CD4-positive, alpha-beta T cell (primary cell): ENCODE data around the gene CLEC5A. TPM values are rescaled to one million over a fixed set of nuclear protein-coding genes. Genes with fewer than 3 reads are reported as not detected.
"Not testable (repeated sequence)": the region's sequence is repeated elsewhere in the genome, so short reads cannot be mapped to it uniquely, and the experiment has no call there.

Experiments used
- ATAC-seq: fragments of 200-7000 bp; cut with Tn5 transposase; one replicate; pipeline ENCODE4 v1.10.0; 2022; ENCODE audit warnings: mild to moderate bottlenecking; ENCODE audit not compliant: poor library complexity
- CTCF ChIA-PET: fragments of 350-600 bp; sonication (Branson Sonifier 250); formaldehyde crosslinking; loops from one replicate; lab custom pipeline; 2021; ENCODE audit warnings: antibody characterized with exemption, inconsistent platforms; lab: Charles Lee
- POLR2A ChIA-PET: fragments of 350-600 bp; sonication (Branson Sonifier 250); formaldehyde crosslinking; loops from one replicate; lab custom pipeline; 2021; ENCODE audit warnings: antibody characterized with exemption, inconsistent platforms; lab: Charles Lee
- DNase-seq, 14 experiments: peaks; one replicate each; pipeline ENCODE4 v3.0.0-alpha.2; 2013 to 2020; ENCODE audit warnings: mixed read lengths in 2 of 14
- H3K27ac ChIP-seq, 2 donors: one replicate each; pipeline versions ENCODE4 v1.5.1 to v1.7.0; 2013; ENCODE audit warnings: low read length in 2 of 2, low read depth in 1 of 2, mild to moderate bottlenecking in 1 of 2
- H3K27me3 ChIP-seq, 2 experiments: 1 replicate in 1 of 2; 2 replicates in 1 of 2; pipeline versions ENCODE4 v1.6.1 to v1.7.0; 2013; ENCODE audit warnings: low read length in 2 of 2, control low read depth in 1 of 2, mild to moderate bottlenecking in 1 of 2, moderate library complexity in 1 of 2; ENCODE audit not compliant: insufficient read depth in 2 of 2, control insufficient read depth in 1 of 2
- H3K36me3 ChIP-seq: one replicate; pipeline ENCODE4 v1.6.1; 2013; ENCODE audit warnings: low read length, control low read depth; ENCODE audit not compliant: insufficient read depth
- H3K4me1 ChIP-seq: one replicate; pipeline ENCODE4 v1.6.1; 2013; ENCODE audit warnings: low read length, control low read depth; ENCODE audit not compliant: insufficient read depth
- H3K4me3 ChIP-seq: one replicate; pipeline ENCODE4 v1.5.1; 2013; ENCODE audit warnings: mild to moderate bottlenecking, low read length, moderate library complexity
- H3K9me3 ChIP-seq, 2 experiments: 1 replicate in 1 of 2; 2 replicates in 1 of 2; pipeline versions ENCODE4 v1.6.1 to v1.7.0; 2013; ENCODE audit warnings: low read length in 2 of 2, mild to moderate bottlenecking in 2 of 2, control low read depth in 1 of 2, moderate library complexity in 1 of 2; ENCODE audit not compliant: control insufficient read depth in 1 of 2, insufficient read depth in 1 of 2
- H3K27ac Mint-ChIP-seq: one replicate; pipeline ENCODE4 v1.8.0; 2020; ENCODE audit warnings: mixed read lengths
- H3K27me3 Mint-ChIP-seq: one replicate; pipeline ENCODE4 v1.8.0; 2021; ENCODE audit warnings: mixed read lengths
- H3K36me3 Mint-ChIP-seq: one replicate; pipeline ENCODE4 v1.8.0; 2021; ENCODE audit warnings: low read depth, mixed read lengths
- H3K4me1 Mint-ChIP-seq: one replicate; pipeline ENCODE4 v1.8.0; 2021; ENCODE audit warnings: low read depth, mixed read lengths
- H3K4me3 Mint-ChIP-seq: one replicate; pipeline ENCODE4 v1.8.0; 2020; ENCODE audit warnings: mild to moderate bottlenecking, mixed read lengths
- H3K9me3 Mint-ChIP-seq: one replicate; pipeline ENCODE4 v1.8.0; 2020; ENCODE audit warnings: mixed read lengths
- intact Hi-C, 2 experiments: fragments of 100-400 bp; cut with DNase I in 1 of 2; cut with micrococcal nuclease in 1 of 2; formaldehyde crosslinking; loops; one replicate each; pipeline versions ENCODE4 v1.15.1 to v1.9.0; 2023 to 2025; cut with DNase I, micrococcal nuclease
- total RNA-seq, 174 experiments: library from RNA in 2 of 174; stranded (reverse) in 2 of 174; gene quantifications; one replicate each; pipeline ENCODE4 v1.2.3 and lab custom pipeline; 2021 to 2026
- TF ChIP-seq, protein P1 (sequence below): fragments of 200-600 bp; IDR thresholded peaks from one replicate; pipeline ENCODE4 v1.8.0; 2022; ENCODE audit warnings: antibody characterized with exemption, mild to moderate bottlenecking

CLEC5A gene
- total RNA-seq, 2 experiments from 2014 or later: not detected

DNA sequence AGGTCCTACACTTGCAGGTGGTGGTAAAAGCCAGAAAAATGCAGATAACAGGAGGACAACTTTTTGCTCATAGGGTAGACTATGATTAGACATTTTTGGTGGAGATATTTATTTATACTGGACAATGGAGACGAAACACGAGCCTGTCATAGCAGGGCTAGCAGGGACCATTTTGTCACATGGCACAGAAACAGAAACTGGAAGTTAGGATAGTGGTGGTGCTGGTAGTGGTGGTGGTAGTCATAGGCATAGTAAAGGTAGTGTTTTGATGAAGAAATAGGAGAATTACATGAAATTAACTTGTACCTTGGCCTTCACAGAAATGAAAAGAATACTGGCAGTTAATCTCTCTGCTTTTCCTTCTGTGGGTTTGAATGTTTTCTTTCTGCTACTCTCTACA is 40.1 kb upstream of the CLEC5A start:
- TF ChIP-seq, protein P1, sequence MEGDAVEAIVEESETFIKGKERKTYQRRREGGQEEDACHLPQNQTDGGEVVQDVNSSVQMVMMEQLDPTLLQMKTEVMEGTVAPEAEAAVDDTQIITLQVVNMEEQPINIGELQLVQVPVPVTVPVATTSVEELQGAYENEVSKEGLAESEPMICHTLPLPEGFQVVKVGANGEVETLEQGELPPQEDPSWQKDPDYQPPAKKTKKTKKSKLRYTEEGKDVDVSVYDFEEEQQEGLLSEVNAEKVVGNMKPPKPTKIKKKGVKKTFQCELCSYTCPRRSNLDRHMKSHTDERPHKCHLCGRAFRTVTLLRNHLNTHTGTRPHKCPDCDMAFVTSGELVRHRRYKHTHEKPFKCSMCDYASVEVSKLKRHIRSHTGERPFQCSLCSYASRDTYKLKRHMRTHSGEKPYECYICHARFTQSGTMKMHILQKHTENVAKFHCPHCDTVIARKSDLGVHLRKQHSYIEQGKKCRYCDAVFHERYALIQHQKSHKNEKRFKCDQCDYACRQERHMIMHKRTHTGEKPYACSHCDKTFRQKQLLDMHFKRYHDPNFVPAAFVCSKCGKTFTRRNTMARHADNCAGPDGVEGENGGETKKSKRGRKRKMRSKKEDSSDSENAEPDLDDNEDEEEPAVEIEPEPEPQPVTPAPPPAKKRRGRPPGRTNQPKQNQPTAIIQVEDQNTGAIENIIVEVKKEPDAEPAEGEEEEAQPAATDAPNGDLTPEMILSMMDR: no peak
- Mint-ChIP-seq H3K27ac (no peak overlapping the region), H3K36me3 (no peaks in the 10 kb centered on the region), H3K4me3 (no peak overlapping the region), H3K27me3 (peaks cover 15% of the 10 kb centered on the region), H3K9me3 (no peaks in the 10 kb centered on the region), H3K4me1 (no peaks in the 10 kb centered on the region)
- Histone ChIP-seq H3K4me3 (no peak overlapping the region), H3K27ac (no peak overlapping the region), H3K9me3 (no peaks in the 10 kb centered on the region), H3K4me1 (no peaks in the 10 kb centered on the region), H3K36me3 (no peaks in the 10 kb centered on the region), H3K27me3 (no peaks in the 10 kb centered on the region)
- intact Hi-C loops: no loop called here
- ChIA-PET CTCF (interaction anchor here (1.2 kb wide), 1 partner anchor 18 kb away, joined by 3 read pairs; no protein-coding TSS in a partner anchor), POLR2A (no interaction called here)
- DNase-seq (no peak), ATAC-seq (no peak)

DNA sequence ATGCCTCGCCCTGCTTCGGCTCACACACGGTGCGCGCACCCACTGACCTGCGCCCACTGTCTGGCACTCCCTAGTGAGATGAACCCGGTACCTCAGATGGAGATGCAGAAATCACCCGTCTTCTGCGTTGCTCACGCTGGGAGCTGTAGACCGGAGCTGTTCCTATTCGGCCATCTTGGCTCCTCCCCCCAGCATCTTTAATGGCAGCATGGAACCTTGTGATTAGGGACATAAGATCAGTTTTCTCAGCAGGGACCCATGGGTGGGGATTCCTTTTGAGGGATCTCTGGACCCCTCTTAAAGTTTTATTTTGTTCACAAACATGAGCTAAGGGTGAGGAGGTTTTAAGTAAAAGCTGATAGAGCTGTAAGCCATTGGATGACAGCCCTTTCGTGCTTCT is 39.2 kb upstream of the CLEC5A start:
- CTCF ChIA-PET: interaction anchor here (1.2 kb wide), 1 partner anchor 19 kb away, joined by 3 read pairs; no protein-coding TSS in a partner anchor
- H3K4me3 ChIP-seq, H3K27ac Mint-ChIP-seq, POLR2A ChIA-PET, H3K9me3 ChIP-seq, H3K9me3 Mint-ChIP-seq, intact Hi-C loops, H3K4me1 ChIP-seq, H3K27me3 ChIP-seq, H3K4me1 Mint-ChIP-seq, H3K27ac ChIP-seq, H3K36me3 Mint-ChIP-seq, H3K36me3 ChIP-seq, DNase-seq, H3K4me3 Mint-ChIP-seq, ATAC-seq: not testable (repeated sequence)
- peaks cover 15% of the 10 kb centered on the region for H3K27me3 Mint-ChIP-seq

DNA sequence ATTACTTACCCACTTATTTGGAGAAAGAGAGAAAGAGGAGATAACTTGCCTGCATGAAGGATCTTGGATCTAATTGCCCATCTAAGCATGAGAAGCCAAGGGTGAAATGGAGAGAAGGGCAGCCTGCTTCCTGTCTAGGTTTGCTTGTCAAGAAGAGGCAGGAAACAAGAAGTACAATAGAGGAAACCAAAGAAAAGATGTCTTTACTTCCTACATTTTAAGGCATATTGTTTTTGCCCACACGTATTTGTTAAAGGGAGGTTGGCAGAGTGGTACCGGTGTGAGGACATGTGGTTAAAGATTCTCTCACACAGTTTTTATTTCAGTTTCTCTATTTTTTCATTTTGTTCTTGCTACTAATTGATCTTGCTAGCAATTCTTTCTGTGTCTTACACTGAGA is 32.8 kb upstream of the CLEC5A start:
- H3K27ac Mint-ChIP-seq: no peak overlapping the region
- H3K4me3 Mint-ChIP-seq: no peak overlapping the region
- H3K4me1 ChIP-seq: peaks cover 11% of the 10 kb centered on the region
- no peaks in the 10 kb centered on the region for H3K36me3 Mint-ChIP-seq
- H3K9me3 Mint-ChIP-seq: no peaks in the 10 kb centered on the region
- no peak overlapping the region for H3K4me3 ChIP-seq
- no peaks in the 10 kb centered on the region for H3K9me3 ChIP-seq
- H3K27me3 ChIP-seq: no peaks in the 10 kb centered on the region
- no peaks in the 10 kb centered on the region for H3K27me3 Mint-ChIP-seq
- ChIA-PET POLR2A (no interaction called here), CTCF (no interaction called here)
- H3K36me3 ChIP-seq: no peaks in the 10 kb centered on the region
- DNase-seq (peak in 1 of 14 experiments; percentile 21), ATAC-seq (no peak)
- TF ChIP-seq, protein P1: no peak
- intact Hi-C loops: loop anchor here (5.0 to 10.0 kb wide), 4 partner anchors 215 to 1028 kb away; no protein-coding TSS in a partner anchor
- peaks cover 21% of the 10 kb centered on the region for H3K4me1 Mint-ChIP-seq
- H3K27ac ChIP-seq: no peak overlapping the region

DNA sequence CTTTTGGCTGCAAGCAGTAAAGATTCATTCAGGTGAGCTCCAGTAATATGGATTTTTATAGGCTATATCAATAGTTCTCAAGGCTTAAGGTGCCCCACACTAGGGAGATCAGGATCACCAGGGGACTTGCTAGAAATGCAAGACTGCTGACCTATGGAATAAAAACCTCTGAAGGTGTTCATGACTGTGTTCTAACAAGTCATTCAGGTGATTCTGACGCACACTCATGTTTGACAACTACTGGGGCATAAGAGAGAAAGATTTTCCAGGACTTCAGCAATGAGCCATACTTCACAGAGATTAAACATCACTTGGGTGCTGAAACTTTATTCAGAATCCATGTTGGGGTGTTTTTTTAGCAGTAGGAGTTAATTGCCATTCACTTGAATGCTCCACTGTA is 31.6 kb upstream of the CLEC5A start:
- Mint-ChIP-seq H3K9me3 (no peaks in the 10 kb centered on the region), H3K27ac (no peak overlapping the region), H3K4me3 (no peak overlapping the region), H3K4me1 (peaks cover 21% of the 10 kb centered on the region), H3K27me3 (no peaks in the 10 kb centered on the region), H3K36me3 (no peaks in the 10 kb centered on the region)
- Histone ChIP-seq H3K9me3 (no peaks in the 10 kb centered on the region), H3K4me1 (peaks cover 11% of the 10 kb centered on the region), H3K27me3 (no peaks in the 10 kb centered on the region), H3K36me3 (no peaks in the 10 kb centered on the region), H3K4me3 (no peak overlapping the region), H3K27ac (no peak overlapping the region)
- intact Hi-C loops: loop anchor here (5.0 to 10.0 kb wide), 4 partner anchors 216 to 1029 kb away; no protein-coding TSS in a partner anchor
- ATAC-seq (no peak), DNase-seq (no peak)
- POLR2A ChIA-PET: no interaction called here
- CTCF ChIA-PET: no interaction called here
- TF ChIP-seq, protein P1: no peak
